GM21576 (cell line): ENCODE results near the gene EPHA4.

Experiments used
- ATAC-seq: cut with Tn5 transposase; IDR thresholded peaks from one replicate; pipeline ENCODE4 v1.9.1; 2021; ENCODE audit warnings: mild to moderate bottlenecking, moderate library complexity; ENCODE audit not compliant: unreplicated experiment

Gene EPHA4

GRCh38 chr2:221571551-221572218 lies 419 bp downstream of the EPHA4 start:
- peak; percentile 9 for ATAC-seq

- ATAC-seq = no peak
These were observed 1.0 kb downstream of the EPHA4 start for GRCh38 chr2:221571025-221571550.

GRCh38 chr2:221570321-221570935 lies 1.7 kb downstream of the EPHA4 start:
- ATAC-seq = no peak

GRCh38 chr2:221569871-221570270 lies 2.2 kb downstream of the EPHA4 start:
- ATAC-seq = no peak

- no peak for ATAC-seq
These were observed 2.7 kb downstream of the EPHA4 start for GRCh38 chr2:221569425-221569845.

GRCh38 chr2:221568299-221568698 lies 3.8 kb downstream of the EPHA4 start:
- no peak for ATAC-seq

GRCh38 chr2:221567809-221568208 lies 4.3 kb downstream of the EPHA4 start:
- ATAC-seq = no peak

- no peak for ATAC-seq
These were observed 4.8 kb downstream of the EPHA4 start for GRCh38 chr2:221567231-221567760.

- ATAC-seq = no peak
These were observed 8.7 kb downstream of the EPHA4 start for GRCh38 chr2:221563270-221563985.

- no peak for ATAC-seq
These were observed 9.9 kb downstream of the EPHA4 start for GRCh38 chr2:221562226-221562625.

GRCh38 chr2:221561770-221562169 lies 10.3 kb downstream of the EPHA4 start:
- no peak for ATAC-seq

- ATAC-seq = no peak
These were observed 12.1 kb downstream of the EPHA4 start for GRCh38 chr2:221559991-221560390.

GRCh38 chr2:221558107-221558506 lies 14.0 kb downstream of the EPHA4 start:
- no peak for ATAC-seq

GRCh38 chr2:221555494-221555846 lies 16.6 kb downstream of the EPHA4 start:
- ATAC-seq = peak; percentile 36

GRCh38 chr2:221554769-221555493 lies 17.2 kb downstream of the EPHA4 start:
- ATAC-seq = peak; percentile 99

GRCh38 chr2:221553333-221553732 lies 18.8 kb downstream of the EPHA4 start:
- ATAC-seq = no peak

- no peak for ATAC-seq
These were observed 19.8 kb downstream of the EPHA4 start for GRCh38 chr2:221552291-221552690.

GRCh38 chr2:221551864-221552263 lies 20.2 kb downstream of the EPHA4 start:
- ATAC-seq = no peak

GRCh38 chr2:221549143-221549542 lies 23.0 kb downstream of the EPHA4 start:
- peak; percentile 82 for ATAC-seq

- ATAC-seq = no peak
These were observed 25.4 kb downstream of the EPHA4 start for GRCh38 chr2:221546505-221547225.
